ENCODE results near the gene ZNF692.

ZNF692 gene

GRCh38 chr1:248853663-248854375 is 5.1 kb downstream of the ZNF692 start:
- Histone ChIP-seq H3K27me3 (ENCODE audit: control insufficient read depth, insufficient read depth, low read length) (no peaks in the 10 kb centered on the region), H3K4me3 (ENCODE audit: low read depth, low read length) (no peak overlapping the region), H3K4me1 (ENCODE audit: control insufficient read depth, insufficient read depth, low read length) (peaks cover 5% of the 10 kb centered on the region), H3K36me3 (ENCODE audit: control insufficient read depth, insufficient read depth, low read length) (peaks cover 19% of the 10 kb centered on the region), H3K9me3 (ENCODE audit: control insufficient read depth, insufficient read depth, low read length) (no peaks in the 10 kb centered on the region), H3K9ac (ENCODE audit: low read depth, low read length) (no peak overlapping the region)

- H3K9ac ChIP-seq (ENCODE audit: low read depth, low read length) = no peak overlapping the region
- H3K9me3 ChIP-seq (ENCODE audit: control insufficient read depth, insufficient read depth, low read length) = no peaks in the 10 kb centered on the region
- H3K27me3 ChIP-seq (ENCODE audit: control insufficient read depth, insufficient read depth, low read length) = no peaks in the 10 kb centered on the region
- no peak overlapping the region for H3K4me3 ChIP-seq (ENCODE audit: low read depth, low read length)
- peaks cover 29% of the 10 kb centered on the region for H3K36me3 ChIP-seq (ENCODE audit: control insufficient read depth, insufficient read depth, low read length)
- peaks cover 5% of the 10 kb centered on the region for H3K4me1 ChIP-seq (ENCODE audit: control insufficient read depth, insufficient read depth, low read length)
These were observed 6.1 kb downstream of the ZNF692 start for GRCh38 chr1:248852481-248853405.

GRCh38 chr1:248851390-248851789 is 7.5 kb downstream of the ZNF692 start:
- Histone ChIP-seq H3K9me3 (ENCODE audit: control insufficient read depth, insufficient read depth, low read length) (no peaks in the 10 kb centered on the region), H3K4me1 (ENCODE audit: control insufficient read depth, insufficient read depth, low read length) (no peaks in the 10 kb centered on the region), H3K27me3 (ENCODE audit: control insufficient read depth, insufficient read depth, low read length) (no peaks in the 10 kb centered on the region), H3K4me3 (ENCODE audit: low read depth, low read length) (no peak overlapping the region), H3K36me3 (ENCODE audit: control insufficient read depth, insufficient read depth, low read length) (peaks cover 31% of the 10 kb centered on the region), H3K9ac (ENCODE audit: low read depth, low read length) (no peak overlapping the region)

- Histone ChIP-seq H3K4me1 (ENCODE audit: control insufficient read depth, insufficient read depth, low read length) (no peaks in the 10 kb centered on the region), H3K36me3 (ENCODE audit: control insufficient read depth, insufficient read depth, low read length) (peaks cover 35% of the 10 kb centered on the region), H3K9me3 (ENCODE audit: control insufficient read depth, insufficient read depth, low read length) (no peaks in the 10 kb centered on the region), H3K27me3 (ENCODE audit: control insufficient read depth, insufficient read depth, low read length) (no peaks in the 10 kb centered on the region), H3K4me3 (ENCODE audit: low read depth, low read length) (no peak overlapping the region), H3K9ac (ENCODE audit: low read depth, low read length) (no peak overlapping the region)
These were observed 8.2 kb downstream of the ZNF692 start for GRCh38 chr1:248850536-248851251.

- Histone ChIP-seq H3K36me3 (ENCODE audit: control insufficient read depth, insufficient read depth, low read length) (peaks cover 31% of the 10 kb centered on the region), H3K9me3 (ENCODE audit: control insufficient read depth, insufficient read depth, low read length) (no peaks in the 10 kb centered on the region), H3K4me1 (ENCODE audit: control insufficient read depth, insufficient read depth, low read length) (no peaks in the 10 kb centered on the region), H3K4me3 (ENCODE audit: low read depth, low read length) (no peak overlapping the region), H3K27me3 (ENCODE audit: control insufficient read depth, insufficient read depth, low read length) (no peaks in the 10 kb centered on the region), H3K9ac (ENCODE audit: low read depth, low read length) (no peak overlapping the region)
These were observed 8.8 kb downstream of the ZNF692 start for GRCh38 chr1:248850124-248850523.

GRCh38 chr1:248849637-248850036 is 9.2 kb downstream of the ZNF692 start:
- H3K36me3 ChIP-seq (ENCODE audit: control insufficient read depth, insufficient read depth, low read length) = peaks cover 31% of the 10 kb centered on the region
- no peak overlapping the region for H3K9ac ChIP-seq (ENCODE audit: low read depth, low read length)
- no peak overlapping the region for H3K4me3 ChIP-seq (ENCODE audit: low read depth, low read length)
- no peaks in the 10 kb centered on the region for H3K9me3 ChIP-seq (ENCODE audit: control insufficient read depth, insufficient read depth, low read length)
- no peaks in the 10 kb centered on the region for H3K27me3 ChIP-seq (ENCODE audit: control insufficient read depth, insufficient read depth, low read length)
- H3K4me1 ChIP-seq (ENCODE audit: control insufficient read depth, insufficient read depth, low read length) = no peaks in the 10 kb centered on the region

- no peak overlapping the region for H3K4me3 ChIP-seq (ENCODE audit: low read depth, low read length)
- H3K27me3 ChIP-seq (ENCODE audit: control insufficient read depth, insufficient read depth, low read length) = no peaks in the 10 kb centered on the region
- H3K4me1 ChIP-seq (ENCODE audit: control insufficient read depth, insufficient read depth, low read length) = no peaks in the 10 kb centered on the region
- no peaks in the 10 kb centered on the region for H3K9me3 ChIP-seq (ENCODE audit: control insufficient read depth, insufficient read depth, low read length)
- no peak overlapping the region for H3K9ac ChIP-seq (ENCODE audit: low read depth, low read length)
- peaks cover 31% of the 10 kb centered on the region for H3K36me3 ChIP-seq (ENCODE audit: control insufficient read depth, insufficient read depth, low read length)
These were observed 9.7 kb downstream of the ZNF692 start for GRCh38 chr1:248849152-248849551.

GRCh38 chr1:248848602-248849001 is 10.3 kb downstream of the ZNF692 start:
- H3K4me1 ChIP-seq (ENCODE audit: control insufficient read depth, insufficient read depth, low read length) = no peaks in the 10 kb centered on the region
- H3K9ac ChIP-seq (ENCODE audit: low read depth, low read length) = no peak overlapping the region
- peaks cover 29% of the 10 kb centered on the region for H3K36me3 ChIP-seq (ENCODE audit: control insufficient read depth, insufficient read depth, low read length)
- no peaks in the 10 kb centered on the region for H3K27me3 ChIP-seq (ENCODE audit: control insufficient read depth, insufficient read depth, low read length)
- no peak overlapping the region for H3K4me3 ChIP-seq (ENCODE audit: low read depth, low read length)
- H3K9me3 ChIP-seq (ENCODE audit: control insufficient read depth, insufficient read depth, low read length) = no peaks in the 10 kb centered on the region

- H3K9me3 ChIP-seq (ENCODE audit: control insufficient read depth, insufficient read depth, low read length) = no peaks in the 10 kb centered on the region
- no peak overlapping the region for H3K9ac ChIP-seq (ENCODE audit: low read depth, low read length)
- H3K36me3 ChIP-seq (ENCODE audit: control insufficient read depth, insufficient read depth, low read length) = peaks cover 27% of the 10 kb centered on the region
- H3K4me1 ChIP-seq (ENCODE audit: control insufficient read depth, insufficient read depth, low read length) = no peaks in the 10 kb centered on the region
- no peak overlapping the region for H3K4me3 ChIP-seq (ENCODE audit: low read depth, low read length)
- no peaks in the 10 kb centered on the region for H3K27me3 ChIP-seq (ENCODE audit: control insufficient read depth, insufficient read depth, low read length)
These were observed 10.8 kb downstream of the ZNF692 start for GRCh38 chr1:248847956-248848561.

GRCh38 chr1:248847181-248847955 is 11.5 kb downstream of the ZNF692 start:
- Histone ChIP-seq H3K36me3 (ENCODE audit: control insufficient read depth, insufficient read depth, low read length) (peaks cover 27% of the 10 kb centered on the region), H3K27me3 (ENCODE audit: control insufficient read depth, insufficient read depth, low read length) (no peaks in the 10 kb centered on the region), H3K4me3 (ENCODE audit: low read depth, low read length) (no peak overlapping the region), H3K9me3 (ENCODE audit: control insufficient read depth, insufficient read depth, low read length) (no peaks in the 10 kb centered on the region), H3K4me1 (ENCODE audit: control insufficient read depth, insufficient read depth, low read length) (no peaks in the 10 kb centered on the region), H3K9ac (ENCODE audit: low read depth, low read length) (no peak overlapping the region)

GRCh38 chr1:248844526-248844925 is 14.4 kb downstream of the ZNF692 start:
- Histone ChIP-seq H3K4me3 (ENCODE audit: low read depth, low read length) (no peak overlapping the region), H3K36me3 (ENCODE audit: control insufficient read depth, insufficient read depth, low read length) (peaks cover 19% of the 10 kb centered on the region), H3K9me3 (ENCODE audit: control insufficient read depth, insufficient read depth, low read length) (no peaks in the 10 kb centered on the region), H3K4me1 (ENCODE audit: control insufficient read depth, insufficient read depth, low read length) (no peaks in the 10 kb centered on the region), H3K9ac (ENCODE audit: low read depth, low read length) (no peak overlapping the region), H3K27me3 (ENCODE audit: control insufficient read depth, insufficient read depth, low read length) (no peaks in the 10 kb centered on the region)
